RWPE2 (cell line): ENCODE measurements around the gene CDS2.

ENCODE experiments used
- ATAC-seq: fragments of 200-7000 bp; cut with Tn5 transposase; 3 replicates; pipeline ENCODE4 v1.9.1; 2021; ENCODE audit warnings: low read depth
- DNase-seq: peaks from one replicate; pipeline ENCODE4 v3.0.0-alpha.2; 2020; ENCODE audit warnings: low spot score
- H3K27ac ChIP-seq: fragments of 450-650 bp; 2 replicates; pipeline ENCODE4 v1.5.1; 2017; ENCODE audit warnings: mild to moderate bottlenecking; ENCODE audit not compliant: poor library complexity, severe bottlenecking
- H3K27me3 ChIP-seq: fragments of 250-450 bp; sonication (Bioruptor Pico); 2 replicates; pipeline ENCODE4 v1.5.1; 2021; ENCODE audit warnings: mild to moderate bottlenecking, moderate library complexity; ENCODE audit not compliant: insufficient read depth, poor library complexity, severe bottlenecking
- H3K36me3 ChIP-seq: fragments of 250-450 bp; sonication (Bioruptor Pico); 2 replicates; pipeline ENCODE4 v1.5.1; 2020; ENCODE audit warnings: low read depth, mild to moderate bottlenecking, moderate library complexity
- H3K4me1 ChIP-seq: fragments of 250-450 bp; sonication (Bioruptor Pico); 2 replicates; pipeline ENCODE4 v1.5.1; 2021; ENCODE audit warnings: mild to moderate bottlenecking, moderate library complexity; ENCODE audit not compliant: insufficient read depth, poor library complexity, severe bottlenecking
- H3K4me3 ChIP-seq: fragments of 250-450 bp; sonication (Bioruptor Pico); 2 replicates; pipeline ENCODE4 v1.5.1; 2021; ENCODE audit warnings: mild to moderate bottlenecking, moderate library complexity; ENCODE audit not compliant: severe bottlenecking
- H3K9me3 ChIP-seq: fragments of 250-450 bp; sonication (Bioruptor Pico); 2 replicates; pipeline ENCODE4 v1.5.1; 2021; ENCODE audit warnings: mild to moderate bottlenecking, moderate library complexity; ENCODE audit not compliant: severe bottlenecking
- TF ChIP-seq, protein P1 (sequence below): fragments of 450-650 bp; IDR thresholded peaks from one replicate; pipeline ENCODE4 v1.5.1; 2017; ENCODE audit warnings: mild to moderate bottlenecking, moderate library complexity; ENCODE audit not compliant: poor library complexity, severe bottlenecking

Gene CDS2

GRCh38 chr20:5183731-5184474, 57.1 kb downstream of the CDS2 start:
- no peaks in the 10 kb centered on the region for H3K9me3 ChIP-seq
- no peak for ATAC-seq
- H3K4me3 ChIP-seq: no peak overlapping the region
- no peak overlapping the region for H3K27ac ChIP-seq
- no peak for DNase-seq
- TF ChIP-seq, protein P1, sequence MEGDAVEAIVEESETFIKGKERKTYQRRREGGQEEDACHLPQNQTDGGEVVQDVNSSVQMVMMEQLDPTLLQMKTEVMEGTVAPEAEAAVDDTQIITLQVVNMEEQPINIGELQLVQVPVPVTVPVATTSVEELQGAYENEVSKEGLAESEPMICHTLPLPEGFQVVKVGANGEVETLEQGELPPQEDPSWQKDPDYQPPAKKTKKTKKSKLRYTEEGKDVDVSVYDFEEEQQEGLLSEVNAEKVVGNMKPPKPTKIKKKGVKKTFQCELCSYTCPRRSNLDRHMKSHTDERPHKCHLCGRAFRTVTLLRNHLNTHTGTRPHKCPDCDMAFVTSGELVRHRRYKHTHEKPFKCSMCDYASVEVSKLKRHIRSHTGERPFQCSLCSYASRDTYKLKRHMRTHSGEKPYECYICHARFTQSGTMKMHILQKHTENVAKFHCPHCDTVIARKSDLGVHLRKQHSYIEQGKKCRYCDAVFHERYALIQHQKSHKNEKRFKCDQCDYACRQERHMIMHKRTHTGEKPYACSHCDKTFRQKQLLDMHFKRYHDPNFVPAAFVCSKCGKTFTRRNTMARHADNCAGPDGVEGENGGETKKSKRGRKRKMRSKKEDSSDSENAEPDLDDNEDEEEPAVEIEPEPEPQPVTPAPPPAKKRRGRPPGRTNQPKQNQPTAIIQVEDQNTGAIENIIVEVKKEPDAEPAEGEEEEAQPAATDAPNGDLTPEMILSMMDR: no peak
- peaks cover 51% of the 10 kb centered on the region for H3K36me3 ChIP-seq
- no peaks in the 10 kb centered on the region for H3K27me3 ChIP-seq
- H3K4me1 ChIP-seq: peaks cover 2% of the 10 kb centered on the region

GRCh38 chr20:5184684-5185083, 57.9 kb downstream of the CDS2 start:
- Histone ChIP-seq H3K4me3 (no peak overlapping the region), H3K27ac (no peak overlapping the region), H3K9me3 (no peaks in the 10 kb centered on the region), H3K27me3 (no peaks in the 10 kb centered on the region), H3K36me3 (peaks cover 58% of the 10 kb centered on the region), H3K4me1 (peaks cover 2% of the 10 kb centered on the region)
- ATAC-seq (no peak), DNase-seq (no peak)
- TF ChIP-seq, protein P1: no peak

GRCh38 chr20:5187122-5187521, 60.3 kb downstream of the CDS2 start:
- no peak overlapping the region for H3K27ac ChIP-seq
- TF ChIP-seq, protein P1: no peak
- no peak overlapping the region for H3K4me3 ChIP-seq
- no peaks in the 10 kb centered on the region for H3K9me3 ChIP-seq
- peaks cover 46% of the 10 kb centered on the region for H3K36me3 ChIP-seq
- no peaks in the 10 kb centered on the region for H3K27me3 ChIP-seq
- H3K4me1 ChIP-seq: peaks cover 3% of the 10 kb centered on the region
- DNase-seq (no peak), ATAC-seq (no peak)

GRCh38 chr20:5188736-5189135, 61.9 kb downstream of the CDS2 start:
- Histone ChIP-seq H3K4me1 (peaks cover 3% of the 10 kb centered on the region), H3K9me3 (no peaks in the 10 kb centered on the region), H3K27me3 (no peaks in the 10 kb centered on the region), H3K27ac (no peak overlapping the region), H3K4me3 (no peak overlapping the region), H3K36me3 (peaks cover 30% of the 10 kb centered on the region)
- DNase-seq: no peak
- TF ChIP-seq, protein P1: no peak
- ATAC-seq: no peak

DNA sequence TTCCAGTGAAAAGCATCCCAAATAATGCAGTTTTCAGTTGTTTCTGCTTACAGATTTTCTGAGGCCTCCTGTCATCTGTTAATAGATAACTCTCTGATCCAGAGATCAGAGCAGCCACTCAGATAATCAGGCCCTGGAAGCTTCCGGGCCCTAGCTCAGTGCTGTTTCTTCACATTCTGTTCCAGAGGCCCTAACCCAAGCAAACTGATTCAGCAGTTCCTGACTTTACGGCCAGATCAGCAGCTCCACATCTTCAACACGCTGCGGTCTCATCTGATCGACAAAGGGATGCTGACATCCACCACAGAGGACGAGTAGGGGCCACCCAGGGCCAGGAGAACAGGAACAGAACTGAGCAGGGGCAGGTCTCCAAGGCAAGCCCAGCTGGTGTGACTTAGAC, 63.1 kb downstream of the CDS2 start:
- DNase-seq: no peak
- no peak overlapping the region for H3K4me3 ChIP-seq
- ATAC-seq: no peak

More for the DNA sequence above, 63.1 kb downstream of the CDS2 start:
- TF ChIP-seq, protein P1: no peak
- H3K27ac ChIP-seq: no peak overlapping the region
- peaks cover 3% of the 10 kb centered on the region for H3K4me1 ChIP-seq
- H3K9me3 ChIP-seq: no peaks in the 10 kb centered on the region
- peaks cover 30% of the 10 kb centered on the region for H3K36me3 ChIP-seq
- H3K27me3 ChIP-seq: no peaks in the 10 kb centered on the region
